ENCODE results near the gene PRTN3.

The PRTN3 gene

DNA sequence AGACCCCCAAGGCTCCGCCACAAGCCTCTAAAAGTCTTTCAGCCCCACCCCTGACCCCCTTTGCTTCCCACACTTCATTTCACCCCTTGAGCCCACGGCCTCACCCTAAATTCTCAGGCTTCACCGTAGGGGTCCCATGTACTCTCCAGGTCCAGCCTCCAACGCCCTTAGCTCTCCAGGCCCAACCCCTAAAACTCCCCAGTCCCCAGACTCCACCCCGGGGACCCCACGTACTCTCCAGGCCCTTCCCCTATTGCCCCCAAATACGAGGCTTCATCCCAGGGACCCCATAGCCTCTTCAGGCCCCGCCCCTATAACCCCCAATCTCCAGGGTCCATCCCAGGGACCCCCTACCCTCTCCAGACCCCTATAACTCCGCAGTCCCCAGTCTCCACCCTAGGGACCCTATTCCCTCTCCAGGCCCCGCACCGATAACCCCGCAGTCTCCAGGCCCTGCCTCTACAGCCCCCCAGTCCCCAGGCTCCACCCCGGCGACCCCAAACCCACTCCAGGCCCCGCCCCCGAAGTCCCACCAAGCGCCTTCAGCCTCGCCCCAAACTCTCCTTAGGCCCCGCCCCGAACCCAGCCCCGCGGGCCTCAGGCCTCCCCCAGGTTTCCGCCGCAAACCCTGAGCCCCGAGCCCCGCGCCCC is 51.6 kb downstream of the PRTN3 start:
- H3K27ac ChIP-seq (ENCODE audit: insufficient read depth in 1 of 2, low read depth in 1 of 2, low read length in 2 of 2, poor library complexity in 1 of 2, severe bottlenecking in 2 of 2): peak overlapping the region; percentile 64 to 85
- H3K36me3 ChIP-seq (ENCODE audit: control insufficient read depth in 4 of 4, insufficient read depth in 4 of 4, low read length in 3 of 4): peaks cover 0 to 45% (median 18%) of the 10 kb centered on the region in 4 experiments
- CTCF ChIA-PET: interaction anchor here (1.0 to 1.9 kb wide), 6 partner anchors 14 to 33 kb away, joined by 4 to 15 read pairs (median 6); partner anchors contain the start of gene CFD
- H3K4me1 ChIP-seq (ENCODE audit: control extremely low read depth in 1 of 4, control insufficient read depth in 4 of 4, insufficient read depth in 4 of 4, low read length in 3 of 4): peaks cover 0 to 9% (median 6%) of the 10 kb centered on the region in 4 experiments
- POLR2A ChIA-PET: interaction anchor here (0.5 to 2.0 kb wide), 4 partner anchors 11 to 16 kb away, joined by 3 to 20 read pairs (median 5); no protein-coding TSS in a partner anchor
- WGBS (ENCODE audit: insufficient coverage): 5% methylated on average over 16 of the region's 27 CpGs
- no peaks in the 10 kb centered on the region for H3K9me3 ChIP-seq (ENCODE audit: control extremely low read depth in 1 of 5, control insufficient read depth in 4 of 5, insufficient read depth in 2 of 5, low read depth in 1 of 5, low read length in 4 of 5)
- peak overlapping the region; percentile 37 to 93 (median 84) for H3K4me3 ChIP-seq (ENCODE audit: control insufficient read depth in 1 of 7, extremely low read depth in 1 of 7, insufficient read depth in 4 of 7, low read depth in 2 of 7, low read length in 6 of 7)
- peak in 2 of 3 donors; percentile 41 to 51 for DNase-seq
- no peaks in the 10 kb centered on the region for H3K27me3 ChIP-seq (replicated peaks in 2 of 5; ENCODE audit: control insufficient read depth in 4 of 5, insufficient read depth in 5 of 5, low read length in 4 of 5)

DNA sequence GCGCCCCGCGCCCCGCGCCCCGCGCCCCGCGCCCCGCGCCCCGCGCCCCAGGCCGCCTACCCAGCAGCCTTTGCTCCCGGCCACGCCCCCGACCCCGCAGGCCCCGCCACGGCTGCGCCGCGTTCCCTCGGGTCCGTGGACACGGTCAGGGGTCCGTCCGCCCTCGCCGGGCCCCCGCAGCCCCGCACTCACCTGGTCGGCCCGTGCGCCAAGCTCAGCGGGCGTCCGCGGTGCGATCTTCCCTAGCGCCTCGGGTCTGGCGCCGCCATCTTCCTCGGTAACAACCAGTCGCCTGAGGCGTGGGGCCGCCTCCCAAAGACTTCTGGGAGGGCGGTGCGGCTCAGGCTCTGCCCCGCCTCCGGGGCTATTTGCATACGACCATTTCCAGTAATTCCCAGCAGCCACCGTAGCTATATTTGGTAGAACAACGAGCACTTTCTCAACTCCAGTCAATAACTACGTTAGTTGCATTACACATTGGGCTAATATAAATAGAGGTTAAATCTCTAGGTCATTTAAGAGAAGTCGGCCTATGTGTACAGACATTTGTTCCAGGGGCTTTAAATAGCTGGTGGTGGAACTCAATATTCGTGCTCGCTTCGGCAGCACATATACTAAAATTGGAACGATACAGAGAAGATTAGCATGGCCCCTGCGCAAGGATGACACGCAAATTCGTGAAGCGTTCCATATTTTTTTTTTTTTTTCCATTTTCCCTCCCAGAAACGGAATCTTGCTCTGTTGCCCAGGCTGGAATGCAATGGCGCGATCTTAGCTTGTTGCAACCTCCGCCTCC is 52.3 kb downstream of the PRTN3 start, which contains the start of the genes MED16 and RNU6-9:
Gene MED16 (minus strand): TSS at position 294 of the 796 bp plus-strand sequence. CDS start 2,056 bp downstream, outside the sequence.
Gene RNU6-9 (plus strand): TSS at position 591 of the 796 bp plus-strand sequence.
- DNase-seq: peak; percentile 93 to 97 (median 96)
- Histone ChIP-seq H3K4me3 (ENCODE audit: control insufficient read depth in 1 of 7, extremely low read depth in 1 of 7, insufficient read depth in 4 of 7, low read depth in 2 of 7, low read length in 6 of 7) (peak within 1 kb of the TSS; percentile 76 to 93 (median 84)), H3K9me3 (ENCODE audit: control extremely low read depth in 1 of 5, control insufficient read depth in 4 of 5, insufficient read depth in 2 of 5, low read depth in 1 of 5, low read length in 4 of 5) (no peaks in the 10 kb centered on the region), H3K4me1 (ENCODE audit: control extremely low read depth in 1 of 4, control insufficient read depth in 4 of 4, insufficient read depth in 4 of 4, low read length in 3 of 4) (peaks cover 0 to 9% (median 6%) of the 10 kb centered on the region in 4 experiments), H3K27ac (ENCODE audit: insufficient read depth in 1 of 2, low read depth in 1 of 2, low read length in 2 of 2, poor library complexity in 1 of 2, severe bottlenecking in 2 of 2) (peak within 1 kb of the TSS; percentile 96 to 100), H3K27me3 (replicated peaks in 2 of 5; ENCODE audit: control insufficient read depth in 4 of 5, insufficient read depth in 5 of 5, low read length in 4 of 5) (no peaks in the 10 kb centered on the region), H3K36me3 (ENCODE audit: control insufficient read depth in 4 of 4, insufficient read depth in 4 of 4, low read length in 3 of 4) (peaks cover 0 to 46% (median 21%) of the 10 kb centered on the region in 4 experiments)
- ChIA-PET CTCF (interaction anchor here (0.7 to 1.9 kb wide), 8 partner anchors 11 to 34 kb away, joined by 4 to 15 read pairs (median 4); partner anchors contain the start of gene CFD), POLR2A (interaction anchor here (0.5 to 2.0 kb wide), 4 partner anchors 10 to 15 kb away, joined by 5 to 20 read pairs (median 6); no protein-coding TSS in a partner anchor)
- WGBS (ENCODE audit: insufficient coverage): under 1% methylated on average over 54 of the region's 69 CpGs

DNA sequence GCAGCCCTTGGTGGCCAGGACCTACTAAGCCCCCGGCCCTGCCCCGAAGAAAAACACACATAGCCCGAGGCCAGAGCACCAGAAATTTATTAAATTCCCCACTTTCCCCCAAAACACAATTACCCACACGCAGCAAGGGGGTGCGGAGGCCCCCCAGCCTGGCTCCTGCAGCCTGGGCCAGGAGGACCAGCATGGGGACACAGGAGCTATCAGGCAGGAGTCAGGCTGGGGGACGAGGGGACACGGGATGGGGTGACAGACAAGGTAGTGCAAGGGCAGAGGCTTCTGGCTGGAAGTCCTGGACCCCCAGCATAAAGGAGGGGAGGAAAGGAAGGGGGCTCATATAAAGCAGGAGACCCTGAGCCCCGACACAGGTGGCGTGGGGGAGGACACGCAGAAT is 55.6 kb downstream of the PRTN3 start:
- POLR2A ChIA-PET: interaction anchor here (0.9 to 1.6 kb wide), 2 partner anchors 10 to 12 kb away, joined by 3 to 4 read pairs; no protein-coding TSS in a partner anchor
- Histone ChIP-seq H3K27ac (ENCODE audit: insufficient read depth in 1 of 2, low read depth in 1 of 2, low read length in 2 of 2, poor library complexity in 1 of 2, severe bottlenecking in 2 of 2) (no peak overlapping the region), H3K36me3 (ENCODE audit: control insufficient read depth in 4 of 4, insufficient read depth in 4 of 4, low read length in 3 of 4) (peaks cover 2 to 45% (median 21%) of the 10 kb centered on the region in 4 experiments), H3K9me3 (ENCODE audit: control extremely low read depth in 1 of 5, control insufficient read depth in 4 of 5, insufficient read depth in 2 of 5, low read depth in 1 of 5, low read length in 4 of 5) (no peaks in the 10 kb centered on the region), H3K4me3 (ENCODE audit: control insufficient read depth in 1 of 7, extremely low read depth in 1 of 7, insufficient read depth in 4 of 7, low read depth in 2 of 7, low read length in 6 of 7) (no peak overlapping the region), H3K27me3 (replicated peaks in 2 of 5; ENCODE audit: control insufficient read depth in 4 of 5, insufficient read depth in 5 of 5, low read length in 4 of 5) (no peaks in the 10 kb centered on the region), H3K4me1 (ENCODE audit: control extremely low read depth in 1 of 4, control insufficient read depth in 4 of 4, insufficient read depth in 4 of 4, low read length in 3 of 4) (peaks cover 0 to 12% (median 6%) of the 10 kb centered on the region in 4 experiments)
- CTCF ChIA-PET: interaction anchor here (1.0 to 1.5 kb wide), 3 partner anchors 9 to 14 kb away, joined by 3 to 4 read pairs (median 3); no protein-coding TSS in a partner anchor
- WGBS (ENCODE audit: insufficient coverage): 97% methylated on average over 5 of the region's 10 CpGs
- no peak for DNase-seq

DNA sequence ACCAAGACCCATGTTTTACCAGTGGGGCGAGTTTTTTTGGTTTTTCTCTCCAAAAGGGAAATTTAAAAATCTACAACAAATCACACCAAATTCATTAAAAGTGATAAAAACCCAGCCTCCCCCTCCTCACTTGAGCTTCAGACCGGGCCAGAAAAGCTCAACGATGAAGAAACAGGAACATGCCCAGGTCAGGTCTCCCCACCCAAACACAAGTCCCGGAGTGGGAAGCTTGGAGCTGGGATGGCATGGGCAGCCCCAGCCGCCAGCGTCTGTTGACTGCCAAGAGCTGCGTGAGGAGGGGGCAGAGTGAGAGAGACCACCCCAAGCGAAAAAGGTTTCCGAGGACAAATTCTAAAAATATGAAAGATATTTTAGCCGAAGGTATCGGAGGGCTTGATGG is 56.2 kb downstream of the PRTN3 start:
- Histone ChIP-seq H3K27me3 (replicated peaks in 2 of 5; ENCODE audit: control insufficient read depth in 4 of 5, insufficient read depth in 5 of 5, low read length in 4 of 5) (no peaks in the 10 kb centered on the region), H3K4me3 (ENCODE audit: control insufficient read depth in 1 of 7, extremely low read depth in 1 of 7, insufficient read depth in 4 of 7, low read depth in 2 of 7, low read length in 6 of 7) (no peak overlapping the region), H3K36me3 (ENCODE audit: control insufficient read depth in 4 of 4, insufficient read depth in 4 of 4, low read length in 3 of 4) (peaks cover 5 to 49% (median 23%) of the 10 kb centered on the region in 4 experiments), H3K9me3 (ENCODE audit: control extremely low read depth in 1 of 5, control insufficient read depth in 4 of 5, insufficient read depth in 2 of 5, low read depth in 1 of 5, low read length in 4 of 5) (no peaks in the 10 kb centered on the region), H3K4me1 (ENCODE audit: control extremely low read depth in 1 of 4, control insufficient read depth in 4 of 4, insufficient read depth in 4 of 4, low read length in 3 of 4) (peaks cover 0 to 9% (median 3%) of the 10 kb centered on the region in 4 experiments), H3K27ac (ENCODE audit: insufficient read depth in 1 of 2, low read depth in 1 of 2, low read length in 2 of 2, poor library complexity in 1 of 2, severe bottlenecking in 2 of 2) (no peak overlapping the region)
- 96% methylated on average over 10 of the region's 11 CpGs for WGBS (ENCODE audit: insufficient coverage)
- ChIA-PET CTCF (interaction anchor here (1.0 to 1.5 kb wide), 2 partner anchors 10 to 13 kb away, joined by 3 read pairs; no protein-coding TSS in a partner anchor), POLR2A (interaction anchor here (1.6 kb wide), 1 partner anchor 12 kb away, joined by 4 read pairs; no protein-coding TSS in a partner anchor)
- no peak for DNase-seq

DNA sequence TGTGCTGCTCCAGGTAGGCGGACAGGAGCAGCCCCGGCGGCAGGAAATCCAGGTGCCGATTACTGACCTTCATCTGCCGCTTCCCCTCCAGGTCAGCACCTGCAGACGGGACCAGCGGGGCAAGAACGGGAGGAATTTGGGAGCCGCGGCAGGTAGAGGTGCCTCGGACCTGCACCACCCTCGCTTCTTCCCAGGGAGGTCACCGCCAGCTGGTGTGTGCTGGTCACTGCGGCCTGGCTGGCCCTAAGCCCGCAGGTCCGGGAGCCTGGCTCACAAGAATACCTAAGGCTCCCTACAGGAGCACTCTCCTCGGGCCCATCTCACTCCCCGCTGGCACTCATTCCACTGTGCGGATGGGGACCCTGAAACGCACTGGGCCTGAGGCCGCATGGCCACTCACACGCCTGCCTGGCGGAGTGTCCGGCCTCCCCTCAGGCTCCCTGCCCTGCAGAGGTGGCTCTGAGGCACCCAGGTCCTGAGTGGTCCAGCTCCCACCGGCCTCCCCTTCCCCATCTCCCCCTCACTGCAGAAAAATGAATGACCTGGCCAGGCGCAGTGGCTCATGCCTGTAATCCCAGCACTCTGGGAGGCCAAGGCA is 56.7 kb downstream of the PRTN3 start:
- ChIA-PET CTCF (interaction anchor here (1.0 kb wide), 1 partner anchor 10 kb away, joined by 3 read pairs; no protein-coding TSS in a partner anchor), POLR2A (interaction anchor here (1.6 kb wide), 1 partner anchor 11 kb away, joined by 4 read pairs; no protein-coding TSS in a partner anchor)
- no peaks in the 10 kb centered on the region for H3K27me3 ChIP-seq (replicated peaks in 2 of 5; ENCODE audit: control insufficient read depth in 4 of 5, insufficient read depth in 5 of 5, low read length in 4 of 5)
- H3K4me3 ChIP-seq (ENCODE audit: control insufficient read depth in 1 of 7, extremely low read depth in 1 of 7, insufficient read depth in 4 of 7, low read depth in 2 of 7, low read length in 6 of 7): no peak overlapping the region
- no peaks in the 10 kb centered on the region for H3K9me3 ChIP-seq (ENCODE audit: control extremely low read depth in 1 of 5, control insufficient read depth in 4 of 5, insufficient read depth in 2 of 5, low read depth in 1 of 5, low read length in 4 of 5)
- no peak overlapping the region for H3K27ac ChIP-seq (ENCODE audit: insufficient read depth in 1 of 2, low read depth in 1 of 2, low read length in 2 of 2, poor library complexity in 1 of 2, severe bottlenecking in 2 of 2)
- peaks cover 0 to 5% (median 0%) of the 10 kb centered on the region in 4 experiments for H3K4me1 ChIP-seq (ENCODE audit: control extremely low read depth in 1 of 4, control insufficient read depth in 4 of 4, insufficient read depth in 4 of 4, low read length in 3 of 4)
- WGBS (ENCODE audit: insufficient coverage): 95% methylated on average over 24 of the region's 26 CpGs
- DNase-seq: no peak
- H3K36me3 ChIP-seq (ENCODE audit: control insufficient read depth in 4 of 4, insufficient read depth in 4 of 4, low read length in 3 of 4): peaks cover 5 to 51% (median 24%) of the 10 kb centered on the region in 4 experiments

Data from common myeloid progenitor, CD34-positive (primary cell).